Nucleus accumbens (tissue), 56 donors: ENCODE measurements around the gene ATP6V0E1.

Source experiments
- DNase-seq, 56 donors: peaks; one replicate each; lab custom pipeline; 2025; lab: John Stamatoyannopoulos, UW

The ATP6V0E1 gene

GRCh38 chr5:172954751-172955159 is 28.8 kb upstream of the ATP6V0E1 start:
- DNase-seq, result no peak

GRCh38 chr5:172956228-172956627 is 27.3 kb upstream of the ATP6V0E1 start:
- no peak for DNase-seq

GRCh38 chr5:172956936-172957335 is 26.6 kb upstream of the ATP6V0E1 start:
- peak in 4 of 56 donors; percentile 7 to 30 (median 12) for DNase-seq

GRCh38 chr5:172957458-172957857 is 26.1 kb upstream of the ATP6V0E1 start:
- DNase-seq, result no peak

GRCh38 chr5:172958331-172959046 is 25.1 kb upstream of the ATP6V0E1 start:
- DNase-seq, result peak in 44 of 56 donors; percentile 10 to 77 (median 38)

- DNase-seq, result peak in 1 of 56 donors; percentile 16
Observed at GRCh38 chr5:172959824-172960799, 23.5 kb upstream of the ATP6V0E1 start.

- no peak for DNase-seq
Observed at GRCh38 chr5:172969921-172970320, 13.7 kb upstream of the ATP6V0E1 start.

- no peak for DNase-seq
Observed at GRCh38 chr5:172971482-172971881, 12.1 kb upstream of the ATP6V0E1 start.

- no peak for DNase-seq
Observed at GRCh38 chr5:172972552-172972951, 11.0 kb upstream of the ATP6V0E1 start.

GRCh38 chr5:172973127-172973916 is 10.2 kb upstream of the ATP6V0E1 start:
- no peak for DNase-seq

- no peak for DNase-seq
Observed at GRCh38 chr5:172973931-172974330, 9.6 kb upstream of the ATP6V0E1 start.

- no peak for DNase-seq
Observed at GRCh38 chr5:172975289-172975688, 8.3 kb upstream of the ATP6V0E1 start.

GRCh38 chr5:172979778-172980177 is 3.8 kb upstream of the ATP6V0E1 start:
- DNase-seq, result no peak

GRCh38 chr5:172981931-172982330 is 1.6 kb upstream of the ATP6V0E1 start:
- no peak for DNase-seq

- peak in 51 of 56 donors; percentile 7 to 79 (median 40) for DNase-seq
Observed at GRCh38 chr5:172984244-172984953, 828 bp downstream of the ATP6V0E1 start.

- no peak for DNase-seq
Observed at GRCh38 chr5:172985596-172985995, 2.0 kb downstream of the ATP6V0E1 start.

- DNase-seq, result no peak
Observed at GRCh38 chr5:172988276-172988675, 4.7 kb downstream of the ATP6V0E1 start.

GRCh38 chr5:172990776-172991175 is 7.2 kb downstream of the ATP6V0E1 start:
- no peak for DNase-seq

GRCh38 chr5:172994405-172994804 is 10.8 kb downstream of the ATP6V0E1 start:
- DNase-seq, result no peak

- no peak for DNase-seq
Observed at GRCh38 chr5:172999372-172999973, 15.9 kb downstream of the ATP6V0E1 start.
